GM18873 (cell line): ENCODE measurements around the gene IL15.
A peak's percentile ranks its signal among the peaks of the same experiment; 100 is the strongest.
"Not testable (repeated sequence)": the region's sequence is repeated elsewhere in the genome, so short reads cannot be mapped to it uniquely, and the experiment has no call there.

Experiments
- ATAC-seq: cut with Tn5 transposase; IDR thresholded peaks from one replicate; pipeline ENCODE4 v1.9.1; 2021; ENCODE audit warnings: mild to moderate bottlenecking, moderate library complexity, moderate number of reproducible peaks; ENCODE audit not compliant: unreplicated experiment, low FRiP score

Gene IL15, protein sequence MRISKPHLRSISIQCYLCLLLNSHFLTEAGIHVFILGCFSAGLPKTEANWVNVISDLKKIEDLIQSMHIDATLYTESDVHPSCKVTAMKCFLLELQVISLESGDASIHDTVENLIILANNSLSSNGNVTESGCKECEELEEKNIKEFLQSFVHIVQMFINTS

GRCh38 chr4:141636082-141636770, at the start of gene IL15:
Gene IL15, plus strand, starts transcription at chr4:141636583. Its CDS starts 82,882 bp downstream, at chr4:141719465.
- peak; percentile 50 for ATAC-seq

DNA sequence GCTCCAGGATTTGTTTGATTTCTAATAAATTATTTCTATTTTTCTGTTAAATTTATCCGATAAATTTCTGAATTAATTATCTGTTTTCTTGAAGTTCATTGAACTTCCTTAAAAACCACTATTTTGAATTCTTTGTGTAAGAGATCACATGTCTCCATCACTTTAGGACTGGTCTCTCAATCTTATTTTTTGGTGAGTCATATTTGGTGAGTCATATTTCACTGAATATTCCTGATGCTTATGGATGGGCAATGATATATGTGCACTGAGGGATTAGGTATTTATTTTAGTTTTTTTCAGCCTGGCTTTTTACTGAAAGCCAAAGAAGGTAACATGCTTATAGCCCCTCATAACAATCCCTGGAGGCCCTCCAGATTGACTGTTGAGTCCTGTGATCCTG, 48.5 kb upstream of the IL15 start:
- no peak for ATAC-seq

GRCh38 chr4:141595531-141595930, 40.9 kb upstream of the IL15 start:
- no peak for ATAC-seq

DNA sequence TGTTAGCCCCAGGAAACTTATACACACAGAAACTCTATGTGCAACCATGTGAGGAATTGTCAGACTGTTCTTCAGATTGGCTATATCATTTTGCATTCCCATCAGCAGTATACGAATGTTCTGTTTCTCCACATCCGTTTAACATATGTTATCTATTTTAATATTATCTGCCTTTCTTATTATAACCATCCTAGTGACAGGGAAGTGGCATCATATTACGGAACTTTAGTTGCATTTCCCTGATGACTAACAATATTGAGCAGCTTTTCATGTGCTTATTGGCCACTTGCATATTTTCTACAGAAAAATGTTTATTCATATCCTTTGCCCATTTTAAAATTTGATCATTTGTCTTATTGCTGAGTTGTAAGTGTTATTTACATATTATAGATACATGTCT, 36.5 kb upstream of the IL15 start:
- ATAC-seq = no peak

GRCh38 chr4:141604683-141605082, 31.7 kb upstream of the IL15 start:
- ATAC-seq = not testable (repeated sequence)

- no peak for ATAC-seq
Measured at GRCh38 chr4:141605425-141605856, 30.9 kb upstream of the IL15 start.

GRCh38 chr4:141609243-141609642, 27.1 kb upstream of the IL15 start:
- ATAC-seq = no peak

- no peak for ATAC-seq
Measured at GRCh38 chr4:141610365-141610764, 26.0 kb upstream of the IL15 start.

DNA sequence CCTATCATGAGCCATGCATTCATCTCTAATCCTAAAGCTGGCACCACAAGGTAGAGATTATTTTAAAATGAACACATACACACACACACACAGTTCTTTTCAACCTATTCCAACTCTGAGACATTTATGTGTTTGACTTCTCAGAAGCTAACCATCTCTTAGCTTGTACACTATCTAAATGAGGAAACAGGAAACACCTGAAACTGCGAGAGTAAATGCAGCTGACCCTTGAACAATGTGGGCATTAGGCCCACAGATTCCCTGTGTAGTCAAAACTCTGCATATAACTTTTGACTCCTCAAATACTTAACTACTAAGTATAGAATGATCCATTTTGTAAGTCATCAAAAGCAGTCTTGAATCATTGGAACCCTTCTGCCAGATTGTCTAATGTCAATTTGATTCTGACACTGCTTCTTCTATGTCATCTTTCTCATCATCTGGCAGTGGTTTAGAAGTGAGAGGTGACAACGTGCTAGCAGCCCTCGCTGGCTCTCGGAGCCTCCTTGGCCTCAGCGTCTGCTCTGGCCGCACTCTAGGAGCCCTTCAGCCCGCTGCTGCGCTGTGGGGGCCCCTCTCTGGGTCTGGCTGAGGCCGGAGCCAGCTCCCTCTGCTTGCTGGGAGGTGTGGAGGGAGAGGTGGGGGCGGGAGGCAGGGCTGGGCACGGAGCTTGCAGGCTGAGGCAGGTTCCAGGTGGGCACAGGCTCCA, 21.4 kb upstream of the IL15 start:
- ATAC-seq = no peak

DNA sequence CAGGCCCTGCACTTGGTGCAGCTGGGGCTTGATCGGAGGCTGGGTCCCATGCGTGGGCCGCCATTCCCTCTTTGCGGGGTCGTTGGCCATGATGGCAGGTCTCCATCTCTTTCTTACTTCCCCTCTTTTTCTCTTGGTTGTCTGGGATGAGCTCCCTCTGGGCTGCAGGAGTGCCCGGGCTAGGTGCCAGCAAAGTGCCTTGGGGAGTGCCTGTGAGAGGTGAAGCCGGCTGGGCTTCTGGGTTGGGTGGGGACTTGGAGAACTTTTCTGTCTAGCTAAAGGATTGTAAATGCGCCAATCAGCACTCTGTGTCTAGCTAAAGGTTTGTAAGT, 20.8 kb upstream of the IL15 start:
- not testable (repeated sequence) for ATAC-seq

DNA sequence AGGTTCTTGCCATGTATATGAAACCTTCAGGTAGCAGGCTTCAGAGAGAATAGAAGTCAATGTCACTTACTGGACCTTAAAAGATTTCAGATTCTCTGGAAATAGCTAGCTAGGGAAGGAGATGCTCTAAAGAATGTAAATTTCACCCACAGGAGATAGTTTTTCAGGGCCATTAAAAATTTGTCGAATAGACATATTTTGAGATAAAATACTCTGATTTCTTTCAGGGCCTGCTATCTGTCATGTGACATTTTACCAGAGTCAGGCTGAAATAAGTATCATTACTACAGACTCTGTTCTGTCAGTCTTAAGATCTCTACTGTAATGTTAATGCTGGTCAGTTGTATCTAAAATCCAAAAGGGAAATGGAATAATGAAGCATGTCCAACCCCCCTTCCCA, 15.7 kb upstream of the IL15 start:
- ATAC-seq = no peak

GRCh38 chr4:141625023-141625422, 11.4 kb upstream of the IL15 start:
- ATAC-seq = no peak

GRCh38 chr4:141630854-141631253, 5.5 kb upstream of the IL15 start:
- ATAC-seq = no peak

DNA sequence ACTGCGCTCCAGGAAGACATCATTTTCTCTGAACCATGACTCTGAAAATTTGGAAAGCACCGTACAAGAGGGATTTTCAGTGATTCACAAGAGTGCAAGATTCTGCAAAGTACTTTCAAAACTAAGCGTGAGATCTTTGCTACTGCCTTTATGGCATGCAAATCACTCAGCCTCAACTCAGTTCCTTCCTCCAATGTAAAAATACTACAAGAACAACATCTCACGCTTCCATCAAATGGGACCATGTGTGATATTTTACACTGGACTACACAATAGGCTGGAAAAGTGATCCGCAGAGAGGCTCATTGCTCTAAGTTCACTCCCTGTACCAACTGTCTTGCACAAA, 674 bp upstream of the IL15 start:
- peak; percentile 48 for ATAC-seq

- peak; percentile 37 for ATAC-seq
Measured at GRCh38 chr4:141636771-141637460, 533 bp downstream of the IL15 start.

DNA sequence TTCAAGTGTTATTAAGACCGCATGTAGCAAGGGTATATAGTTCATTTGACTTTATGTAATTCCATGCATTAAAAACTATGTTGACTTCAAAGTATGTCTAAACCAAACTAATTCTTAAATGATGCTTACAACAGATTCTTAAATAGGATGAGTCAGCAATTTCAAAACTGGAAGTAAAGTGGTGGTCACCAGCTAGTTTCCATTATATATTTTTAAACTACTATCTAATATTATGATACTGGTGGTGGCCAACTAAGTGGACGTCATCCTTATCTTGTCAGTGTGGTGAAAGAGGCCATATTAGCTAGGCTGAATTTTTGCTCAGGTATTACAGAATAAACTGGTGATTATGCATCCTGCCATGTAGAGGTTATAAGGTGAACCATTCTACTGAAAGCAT, 1.2 kb downstream of the IL15 start:
- ATAC-seq = no peak

DNA sequence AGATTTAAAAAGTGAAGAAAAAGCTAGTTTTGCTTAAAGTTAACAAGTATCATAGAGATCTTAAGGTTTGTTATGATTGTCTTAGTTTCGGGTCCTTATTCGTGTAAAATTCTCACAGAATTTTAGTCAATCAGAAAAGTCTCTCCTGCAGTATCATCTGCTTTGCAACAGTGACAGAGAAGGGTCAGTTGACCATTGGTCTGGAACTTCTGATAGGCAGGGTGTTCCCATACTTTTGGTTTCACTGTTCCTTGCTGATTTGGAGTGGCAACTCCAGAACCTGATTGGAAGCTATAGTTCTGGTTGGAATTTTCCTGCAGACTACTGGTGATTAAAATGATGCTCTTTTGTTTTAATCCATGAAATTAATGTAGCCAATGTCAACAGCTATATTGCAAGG, 1.8 kb downstream of the IL15 start:
- ATAC-seq = no peak

GRCh38 chr4:141640696-141641095, 4.3 kb downstream of the IL15 start:
- no peak for ATAC-seq

DNA sequence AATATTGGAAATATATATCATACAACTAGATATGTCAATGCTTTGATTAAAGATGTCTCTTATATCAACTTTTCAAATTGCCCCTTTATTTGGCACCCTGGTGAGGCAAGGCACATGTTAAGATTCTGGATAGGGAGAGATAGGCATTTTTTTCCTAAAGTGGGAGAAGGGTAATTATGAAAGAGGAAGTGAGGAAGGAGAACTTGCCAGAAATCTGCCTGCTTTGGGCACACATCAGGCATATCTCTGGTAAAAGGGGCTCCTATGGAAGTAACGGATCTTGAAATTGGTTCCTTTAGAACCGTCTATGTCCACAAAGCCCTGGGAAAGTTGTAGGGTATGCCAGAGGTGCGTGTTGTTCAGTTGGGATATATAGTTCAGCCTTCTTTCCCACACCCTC, 5.7 kb downstream of the IL15 start:
- no peak for ATAC-seq

DNA sequence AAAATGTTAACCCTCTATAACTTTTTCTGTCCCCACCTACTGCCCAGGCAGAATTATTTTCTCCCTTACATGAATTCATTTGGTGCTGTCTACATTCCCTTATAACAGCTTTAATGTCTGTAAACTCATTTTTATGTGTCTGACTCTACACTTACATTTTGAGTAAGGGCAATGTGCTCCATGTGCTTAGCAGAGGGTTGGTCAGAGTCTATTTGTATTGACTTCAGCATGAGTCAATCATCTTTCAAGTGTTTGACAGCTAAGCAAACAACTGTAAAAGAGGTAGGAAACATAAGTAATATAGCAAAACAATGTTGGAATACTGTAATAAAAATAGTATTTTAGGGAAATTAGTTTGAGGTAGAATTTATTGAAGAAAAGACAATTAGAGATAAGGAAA, 6.3 kb downstream of the IL15 start:
- no peak for ATAC-seq

DNA sequence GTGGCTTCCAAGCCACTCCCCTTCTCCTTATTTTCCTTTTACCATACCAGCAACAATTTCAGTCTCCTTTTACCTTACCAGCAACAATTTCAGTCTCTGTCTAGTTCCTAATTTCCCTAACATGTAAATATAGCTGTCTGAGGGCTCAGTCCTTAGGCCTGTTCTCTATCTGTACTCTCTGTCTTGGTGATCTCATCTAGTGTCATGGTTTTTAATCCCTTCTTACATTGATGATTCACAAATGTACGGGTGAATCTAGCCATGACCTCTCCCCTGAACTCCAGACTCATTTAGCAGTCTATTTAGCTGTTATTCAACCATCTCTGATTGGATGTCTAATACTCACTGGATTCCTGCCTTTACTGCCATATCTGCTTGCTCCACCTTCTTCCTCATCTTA, 7.2 kb downstream of the IL15 start:
- ATAC-seq = peak; percentile 67
